ENCODE results near the gene POLR3H.
"Not testable (repeated sequence)": the region's sequence is repeated elsewhere in the genome, so short reads cannot be mapped to it uniquely, and the experiment has no call there.

Gene POLR3H

GRCh38 chr22:41563051-41563711 lies 18.9 kb upstream of the POLR3H start:
- no peak for DNase-seq

GRCh38 chr22:41562461-41562860 lies 18.2 kb upstream of the POLR3H start:
- no peak for DNase-seq

- no peak for DNase-seq
These were observed 17.5 kb upstream of the POLR3H start for GRCh38 chr22:41561788-41562187.

GRCh38 chr22:41561335-41561734 lies 17.1 kb upstream of the POLR3H start:
- no peak for DNase-seq

GRCh38 chr22:41560095-41560471 lies 15.8 kb upstream of the POLR3H start:
- DNase-seq, result no peak

GRCh38 chr22:41558241-41558630 lies 14.0 kb upstream of the POLR3H start:
- not testable (repeated sequence) for DNase-seq

GRCh38 chr22:41557401-41558240 lies 13.4 kb upstream of the POLR3H start:
- no peak for DNase-seq

GRCh38 chr22:41556561-41556960 lies 12.3 kb upstream of the POLR3H start:
- DNase-seq, result no peak

- DNase-seq, result no peak
These were observed 11.2 kb upstream of the POLR3H start for GRCh38 chr22:41555325-41555982.

- no peak for DNase-seq
These were observed 7.8 kb upstream of the POLR3H start for GRCh38 chr22:41551877-41552582.

- DNase-seq, result no peak
These were observed 6.8 kb upstream of the POLR3H start for GRCh38 chr22:41550952-41551491.

- no peak for DNase-seq
These were observed 4.6 kb upstream of the POLR3H start for GRCh38 chr22:41548830-41549211.

- peak; percentile 29 for DNase-seq
These were observed 604 bp upstream of the POLR3H start for GRCh38 chr22:41544671-41545476.

GRCh38 chr22:41542224-41542623 lies 2.0 kb downstream of the POLR3H start:
- DNase-seq, result no peak

GRCh38 chr22:41541484-41541883 lies 2.8 kb downstream of the POLR3H start:
- peak; percentile 32 for DNase-seq

GRCh38 chr22:41540365-41540764 lies 3.9 kb downstream of the POLR3H start:
- DNase-seq, result no peak

- peak; percentile 90 for DNase-seq
These were observed 4.3 kb downstream of the POLR3H start for GRCh38 chr22:41540006-41540315.

GRCh38 chr22:41539146-41540005 lies 4.9 kb downstream of the POLR3H start:
- no peak for DNase-seq

GRCh38 chr22:41538583-41538982 lies 5.7 kb downstream of the POLR3H start:
- DNase-seq, result no peak

- no peak for DNase-seq
These were observed 7.1 kb downstream of the POLR3H start for GRCh38 chr22:41537203-41537602.

GRCh38 chr22:41535244-41535643 lies 9.0 kb downstream of the POLR3H start:
- peak; percentile 50 for DNase-seq

All from hematopoietic multipotent progenitor cell treated with erythropoietin and hydrocortisone succinate and interleukin-3 and kit ligand, for 6 days (in vitro differentiated cells).